H1 (cell line): ENCODE results near the gene INPP4A. TPM values are rescaled to one million over a fixed set of nuclear protein-coding genes. Genes with fewer than 3 reads are reported as not detected.

Source experiments
- CTCF ChIA-PET: fragments of 300-600 bp; sonication (Branson Sonifier 250); formaldehyde crosslinking; loops from one replicate; lab custom pipeline; 2021; ENCODE audit not compliant: partially characterized antibody; lab: Charles Lee
- POLR2A ChIA-PET: fragments of 300-600 bp; sonication (Branson Sonifier 250); formaldehyde crosslinking; loops from one replicate; lab custom pipeline; 2021; ENCODE audit warnings: inconsistent platforms; ENCODE audit not compliant: partially characterized antibody; lab: Charles Lee
- DNase-seq, 2 experiments: peaks; one replicate each; pipeline versions ENCODE4 v3.0.0 to v3.0.0-alpha.2; 2010 to 2022; ENCODE audit warnings: low spot score in 2 of 2, low read depth in 1 of 2, mixed read lengths in 1 of 2
- FAIRE-seq: peaks from 2 replicates; lab custom pipeline; 2011; peaks lifted over from hg19 to GRCh38; lab: Jason Lieb, UNC
- H2AFZ ChIP-seq: 2 replicates; pipeline ENCODE4 v1.8.1; 2012; ENCODE audit warnings: low read length, inconsistent platforms
- H2AK5ac ChIP-seq: 2 replicates; pipeline ENCODE4 v1.6.1; 2013; ENCODE audit warnings: low read depth, low read length
- H2BK120ac ChIP-seq: replicated peaks from 2 replicates; pipeline ENCODE3; 2013; ENCODE audit warnings: low read depth, low read length, inconsistent platforms
- H2BK12ac ChIP-seq: 2 replicates; pipeline ENCODE4 v1.6.1; 2013; ENCODE audit warnings: low read depth, low read length
- H2BK15ac ChIP-seq: 2 replicates; pipeline ENCODE4 v1.6.1; 2013; ENCODE audit warnings: low read length
- H2BK20ac ChIP-seq: 2 replicates; pipeline ENCODE4 v1.6.1; 2013; ENCODE audit warnings: low read length
- H2BK5ac ChIP-seq: 2 replicates; pipeline ENCODE4 v1.6.1; 2013; ENCODE audit warnings: low read depth, low read length
- H3K14ac ChIP-seq: 2 replicates; pipeline ENCODE4 v1.6.1; 2013; ENCODE audit warnings: inconsistent platforms; ENCODE audit not compliant: insufficient read length
- H3K18ac ChIP-seq: 2 replicates; pipeline ENCODE4 v1.6.1; 2013; ENCODE audit warnings: low read length; ENCODE audit errors: extremely low read depth
- H3K23ac ChIP-seq: 2 replicates; pipeline ENCODE4 v1.6.1; 2013; ENCODE audit warnings: inconsistent platforms; ENCODE audit not compliant: insufficient read length
- H3K23me2 ChIP-seq: 2 replicates; pipeline ENCODE4 v1.6.1; 2013; ENCODE audit warnings: low read depth, low read length
- H3K27ac ChIP-seq: 2 replicates; pipeline ENCODE4 v1.6.1; 2011; ENCODE audit warnings: low read depth, low read length, inconsistent platforms
- H3K27me3 ChIP-seq, 4 experiments: replicated peaks in 1 of 4; 1 replicate in 1 of 4; 2 replicates in 3 of 4; pipeline versions ENCODE4 v1.6.1 to v1.8.1; 2011 to 2013; ENCODE audit warnings: low read length in 3 of 4, mild to moderate bottlenecking in 3 of 4, inconsistent platforms in 2 of 4, mixed read lengths in 2 of 4, moderate library complexity in 1 of 4; ENCODE audit not compliant: control insufficient read depth in 3 of 4, insufficient read depth in 3 of 4; ENCODE audit errors: extremely low read depth in 1 of 4
- H3K36me3 ChIP-seq, 4 experiments: 2 replicates each; pipeline versions ENCODE4 v1.6.1 to v1.8.1; 2011 to 2013; ENCODE audit warnings: mild to moderate bottlenecking in 4 of 4, low read length in 3 of 4, moderate library complexity in 2 of 4, control low read depth in 1 of 4, inconsistent platforms in 1 of 4; ENCODE audit not compliant: insufficient read depth in 4 of 4, control insufficient read depth in 2 of 4
- H3K4ac ChIP-seq: replicated peaks from 2 replicates; pipeline ENCODE3; 2013; ENCODE audit warnings: low read length, low read depth, mixed read lengths, inconsistent platforms; ENCODE audit not compliant: insufficient read length
- H3K4me1 ChIP-seq, 4 experiments: replicated peaks in 1 of 4; 1 replicate in 1 of 4; 2 replicates in 3 of 4; pipeline versions ENCODE4 v1.6.1 to v1.8.1; 2011 to 2013; ENCODE audit warnings: low read length in 3 of 4, inconsistent platforms in 2 of 4, mixed read lengths in 1 of 4; ENCODE audit not compliant: insufficient read depth in 4 of 4, control insufficient read depth in 3 of 4
- H3K4me2 ChIP-seq, 2 experiments: 2 replicates each; pipeline versions ENCODE4 v1.6.1 to v1.8.1; 2011 to 2013; ENCODE audit warnings: low read depth in 2 of 2, low read length in 2 of 2, control low read depth in 1 of 2, inconsistent platforms in 1 of 2, mild to moderate bottlenecking in 1 of 2; ENCODE audit not compliant: insufficient read depth in 1 of 2
- H3K4me3 ChIP-seq, 4 experiments: fragments of 200-600, 300-600 bp in 1 of 4; sonication (generic), shearing (Covaris generic), sonication (Bioruptor Twin) in 1 of 4; 2 replicates each; pipeline versions ENCODE4 v1.5.1 to v1.8.1; 2011 to 2016; ENCODE audit warnings: low read length in 4 of 4, low read depth in 3 of 4, control low read depth in 2 of 4, inconsistent platforms in 2 of 4, mild to moderate bottlenecking in 2 of 4, mixed read lengths in 1 of 4, moderate library complexity in 1 of 4; ENCODE audit not compliant: insufficient read depth in 2 of 4; ENCODE audit errors: extremely low read depth in 1 of 4
- H3K56ac ChIP-seq: replicated peaks from 2 replicates; pipeline ENCODE3; 2013; ENCODE audit warnings: low read depth, mild to moderate bottlenecking, mixed read lengths, low read length, inconsistent platforms; ENCODE audit not compliant: insufficient read length
- H3K79me1 ChIP-seq: 2 replicates; pipeline ENCODE4 v1.6.1; 2013; ENCODE audit warnings: low read depth, low read length, control low read depth
- H3K79me2 ChIP-seq, 2 experiments: 2 replicates each; pipeline versions ENCODE4 v1.6.1 to v1.8.1; 2012 to 2013; ENCODE audit warnings: low read length in 2 of 2, mild to moderate bottlenecking in 2 of 2, inconsistent platforms in 1 of 2; ENCODE audit not compliant: insufficient read depth in 2 of 2, control insufficient read depth in 1 of 2
- H3K9ac ChIP-seq, 4 experiments: replicated peaks in 1 of 4; 1 replicate in 1 of 4; 2 replicates in 3 of 4; pipeline versions ENCODE4 v1.6.1 to v1.8.1; 2011 to 2013; ENCODE audit warnings: low read depth in 3 of 4, low read length in 3 of 4, control low read depth in 2 of 4, mild to moderate bottlenecking in 2 of 4, moderate library complexity in 2 of 4, inconsistent platforms in 1 of 4; ENCODE audit errors: extremely low read depth in 1 of 4
- H3K9me3 ChIP-seq, 2 experiments: 2 replicates each; pipeline versions ENCODE4 v1.6.1 to v1.8.1; 2012 to 2013; ENCODE audit warnings: mild to moderate bottlenecking in 2 of 2, moderate library complexity in 2 of 2, control low read depth in 1 of 2, inconsistent platforms in 1 of 2, low read depth in 1 of 2, low read length in 1 of 2, mixed read lengths in 1 of 2; ENCODE audit not compliant: insufficient read depth in 2 of 2
- H4K20me1 ChIP-seq, 2 experiments: replicated peaks in 1 of 2; 2 replicates each; pipeline versions ENCODE3 to v1.8.1; 2011 to 2013; ENCODE audit warnings: inconsistent platforms in 2 of 2, low read length in 2 of 2, mild to moderate bottlenecking in 1 of 2; ENCODE audit not compliant: insufficient read depth in 2 of 2, control insufficient read depth in 1 of 2
- H4K5ac ChIP-seq: 2 replicates; pipeline ENCODE4 v1.6.1; 2013; ENCODE audit warnings: low read length, low read depth, mixed read lengths, inconsistent platforms; ENCODE audit not compliant: insufficient read length
- H4K8ac ChIP-seq: 2 replicates; pipeline ENCODE4 v1.8.0; 2013; ENCODE audit warnings: mild to moderate bottlenecking, moderate library complexity, low read length, inconsistent platforms; ENCODE audit not compliant: insufficient read depth; ENCODE audit errors: extremely low read depth
- H4K91ac ChIP-seq: replicated peaks from 2 replicates; pipeline ENCODE3; 2013; ENCODE audit warnings: low read length, mixed read lengths, inconsistent platforms; ENCODE audit not compliant: insufficient read length
- ASH2L ChIP-seq: fragments of 200-600, 300-600 bp; sonication (generic); IDR thresholded peaks from one replicate; pipeline ENCODE4 v1.7.1; 2017; ENCODE audit warnings: low read length
- JUN ChIP-seq: IDR thresholded peaks from 2 replicates; pipeline ENCODE4 v1.6.1; 2011; ENCODE audit warnings: low read depth, mild to moderate bottlenecking, improper control_type of control experiment, low read length
- NRF1 ChIP-seq: IDR thresholded peaks from 2 replicates; pipeline ENCODE4 v1.6.1; 2011; ENCODE audit warnings: mild to moderate bottlenecking, low read depth, low read length, improper control_type of control experiment
- POLR2A ChIP-seq, 2 experiments: IDR thresholded peaks; 1 replicate in 1 of 2; 2 replicates in 1 of 2; pipeline ENCODE4 v1.6.1; 2011; ENCODE audit warnings: low read depth in 2 of 2, low read length in 2 of 2, mild to moderate bottlenecking in 2 of 2; ENCODE audit errors: control extremely low read depth in 1 of 2
- SAP30 ChIP-seq: fragments of 300-600 bp; sonication (generic); IDR thresholded peaks from 2 replicates; pipeline ENCODE4 v1.7.1; 2012; ENCODE audit warnings: low read length, moderate library complexity, mild to moderate bottlenecking, inconsistent platforms; ENCODE audit not compliant: insufficient read depth, insufficient replicate concordance
- SIN3A ChIP-seq, 2 experiments: IDR thresholded peaks in 1 of 2; conservative IDR thresholded peaks in 1 of 2; 2 replicates each; pipeline ENCODE4 v1.6.1; 2011 to 2012; ENCODE audit warnings: low read length in 2 of 2, improper control_type of control experiment in 1 of 2, low read depth in 1 of 2, mild to moderate bottlenecking in 1 of 2
- TBP ChIP-seq: IDR thresholded peaks from 2 replicates; pipeline ENCODE4 v1.6.1; 2011; ENCODE audit warnings: low read depth, low read length, improper control_type of control experiment
- ZNF274 ChIP-seq: IDR thresholded peaks from 2 replicates; pipeline ENCODE4 v1.7.0; 2012; ENCODE audit warnings: low read length, borderline replicate concordance; ENCODE audit errors: extremely low read depth
- WGBS, 2 experiments: shearing (Covaris generic) in 1 of 2; methylation state at CpG; one replicate each; pipeline versions ENCODE4 v1.1.6 to v1.1.7; 2013 to 2015; ENCODE audit warnings: low lambda C conversion rate in 2 of 2, mixed read lengths in 2 of 2, inconsistent platforms in 1 of 2, low coverage in 1 of 2, missing lambda C conversion rate in 1 of 2; ENCODE audit not compliant: insufficient replicate concordance in 2 of 2, insufficient coverage in 1 of 2, insufficient read length in 1 of 2; ENCODE audit errors: extremely low coverage in 1 of 2, missing lambda C conversion rate in 1 of 2; 5-methylcytosine and 5-hydroxymethylcytosine counted together
- polyA plus RNA-seq, 7 experiments: library from polyadenylated mRNA; depleted of rRNA in 3 of 7; stranded (reverse) in 5 of 7; unstranded in 2 of 7; fragments of >200 nt in 5 of 7; fragments of 200-250 nt in 2 of 7; gene quantifications; 1 replicate in 5 of 7; 2 replicates in 1 of 7; 4 replicates in 1 of 7; pipeline versions ENCODE4 v1.2.1 to v1.2.3, GENCODE V29; 2011 to 2013; ENCODE audit warnings: missing spikeins in 2 of 7, mixed read lengths in 2 of 7
- total RNA-seq: library from RNA; stranded (reverse); fragmentation: NEBNext Ultra II Directional; extraction: Animal tissue kit (Norgen Biotek cat#: 25700); gene quantifications from 2 replicates; pipeline ENCODE4 v1.2.1, GENCODE V29; 2021
- TF ChIP-seq, protein P1 (sequence below): IDR thresholded peaks from 2 replicates; pipeline ENCODE4 v1.6.1; 2011; ENCODE audit warnings: low read depth, mild to moderate bottlenecking, low read length; ENCODE audit not compliant: insufficient read depth

The INPP4A gene
- total and polyA plus RNA-seq, 2 of the 8 experiments (the other 6 are each of a cell fraction or from before 2014, with no cell fraction given) = 25.6 to 34.3 TPM

- H3K9ac ChIP-seq = no peak overlapping the region
- H4K91ac ChIP-seq = no peak overlapping the region
- no peak overlapping the region for H4K8ac ChIP-seq
- H3K27me3 ChIP-seq = no peaks in the 10 kb centered on the region
- ChIA-PET CTCF (interaction anchor here (1.0 to 2.2 kb wide), 2 partner anchors 29 to 126 kb away, joined by 3 to 6 read pairs; no protein-coding TSS in a partner anchor), POLR2A (no interaction called here)
- no peak overlapping the region for H3K56ac ChIP-seq
- H2AFZ ChIP-seq = no peak overlapping the region
- H2AK5ac ChIP-seq = no peak overlapping the region
- H3K4me3 ChIP-seq = no peak overlapping the region
- no peak overlapping the region for H2BK5ac ChIP-seq
- H3K79me1 ChIP-seq = no peaks in the 10 kb centered on the region
- DNase-seq = no peak
- H3K23ac ChIP-seq = no peak overlapping the region
- FAIRE-seq = no peak
- H2BK20ac ChIP-seq = no peak overlapping the region
- H3K23me2 ChIP-seq = no peaks in the 10 kb centered on the region
- no peak overlapping the region for H3K18ac ChIP-seq
- H3K4me2 ChIP-seq = no peak overlapping the region
- no peak overlapping the region for H3K14ac ChIP-seq
- H2BK120ac ChIP-seq = no peak overlapping the region
- H2BK12ac ChIP-seq = no peak overlapping the region
- no peak overlapping the region for H3K4ac ChIP-seq
- H4K20me1 ChIP-seq = peaks cover 0 to 7% of the 10 kb centered on the region in 2 experiments
- no peaks in the 10 kb centered on the region for H3K4me1 ChIP-seq
- H3K79me2 ChIP-seq = no peaks in the 10 kb centered on the region
- no peak overlapping the region for H3K27ac ChIP-seq
- 86% methylated on average over 15 of the region's 15 CpGs; no CpG with 5 or more reads in 1 of the 2 experiments for WGBS, 2 experiments
- H3K9me3 ChIP-seq = no peaks in the 10 kb centered on the region
- H3K36me3 ChIP-seq = peaks cover 8 to 28% (median 14%) of the 10 kb centered on the region in 4 experiments
- H4K5ac ChIP-seq = no peak overlapping the region
- no peak overlapping the region for H2BK15ac ChIP-seq
- TF ChIP-seq SAP30 (no peak), POLR2A (IDR thresholded peaks at IDR 0.05; ENCODE audit: control extremely low read depth in 1 of 2, low read depth in 2 of 2, low read length in 2 of 2) (no peak), JUN (no peak), TBP (no peak), ASH2L (no peak), ZNF274 (no peak), NRF1 (no peak), SIN3A (conservative IDR thresholded peaks at IDR 0.05 in 1 of 2, IDR thresholded peaks at IDR 0.05 in 1 of 2; ENCODE audit: low read depth in 1 of 2, low read length in 2 of 2) (no peak)
- TF ChIP-seq, protein P1, sequence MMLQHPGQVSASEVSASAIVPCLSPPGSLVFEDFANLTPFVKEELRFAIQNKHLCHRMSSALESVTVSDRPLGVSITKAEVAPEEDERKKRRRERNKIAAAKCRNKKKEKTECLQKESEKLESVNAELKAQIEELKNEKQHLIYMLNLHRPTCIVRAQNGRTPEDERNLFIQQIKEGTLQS = no peak
These were observed 128.0 kb downstream of the INPP4A start for GRCh38 chr2:98572676-98573075.
